AG04450 (cell line): ENCODE data around the gene GRB2. TPM values are rescaled to one million over a fixed set of nuclear protein-coding genes. Genes with fewer than 3 reads are reported as not detected.

ENCODE experiments used
- CTCF ChIA-PET: fragments of 300-600, 350-600 bp; formaldehyde crosslinking; extraction: SDS; loops from one replicate; lab custom pipeline; 2022; ENCODE audit warnings: antibody characterized with exemption, inconsistent platforms; lab: Charles Lee
- POLR2A ChIA-PET: fragments of 350-600 bp; formaldehyde crosslinking; extraction: SDS; loops from one replicate; lab custom pipeline; 2021; ENCODE audit warnings: antibody characterized with exemption, inconsistent platforms; lab: Yijun Ruan, JAX
- DNase-seq: peaks from one replicate; pipeline ENCODE4 v3.0.0-alpha.2; 2011; ENCODE audit warnings: low read depth, low spot score
- H3K27ac ChIP-seq: one replicate; pipeline ENCODE4 v1.5.1; 2012; ENCODE audit warnings: low read depth, low read length, control low read depth
- H3K27me3 ChIP-seq: one replicate; pipeline ENCODE4 v1.6.0; 2012; ENCODE audit warnings: low read length; ENCODE audit not compliant: control insufficient read depth, insufficient read depth
- H3K4me3 ChIP-seq: 2 replicates; pipeline ENCODE4 v1.5.1; 2011; ENCODE audit warnings: mild to moderate bottlenecking, low read depth, low read length, control low read depth
- H3K9me3 ChIP-seq: 2 replicates; pipeline ENCODE4 v1.5.1; 2012; ENCODE audit warnings: low read length; ENCODE audit not compliant: control insufficient read depth, insufficient read depth
- CTCF ChIP-seq: IDR thresholded peaks from 2 replicates; pipeline ENCODE4 v1.5.1; 2011; ENCODE audit warnings: low read depth, low read length, control low read depth, inconsistent platforms
- polyA plus RNA-seq: library from polyadenylated mRNA; depleted of rRNA; stranded (reverse); fragments of >200 nt; gene quantifications from 2 replicates; pipeline ENCODE4 v1.2.3, GENCODE V29; 2011

GRB2 gene
- polyA plus RNA-seq, 1 experiment: 63.8 TPM

GRCh38 chr17:75316253-75316652 is 89.2 kb downstream of the GRB2 start:
- H3K27me3 ChIP-seq: no peaks in the 10 kb centered on the region
- POLR2A ChIA-PET: interaction anchor here (0.6 to 0.9 kb wide), 3 partner anchors 16 to 47 kb away, joined by 3 to 4 read pairs (median 3); partner anchors contain the start of gene SLC25A19

DNA sequence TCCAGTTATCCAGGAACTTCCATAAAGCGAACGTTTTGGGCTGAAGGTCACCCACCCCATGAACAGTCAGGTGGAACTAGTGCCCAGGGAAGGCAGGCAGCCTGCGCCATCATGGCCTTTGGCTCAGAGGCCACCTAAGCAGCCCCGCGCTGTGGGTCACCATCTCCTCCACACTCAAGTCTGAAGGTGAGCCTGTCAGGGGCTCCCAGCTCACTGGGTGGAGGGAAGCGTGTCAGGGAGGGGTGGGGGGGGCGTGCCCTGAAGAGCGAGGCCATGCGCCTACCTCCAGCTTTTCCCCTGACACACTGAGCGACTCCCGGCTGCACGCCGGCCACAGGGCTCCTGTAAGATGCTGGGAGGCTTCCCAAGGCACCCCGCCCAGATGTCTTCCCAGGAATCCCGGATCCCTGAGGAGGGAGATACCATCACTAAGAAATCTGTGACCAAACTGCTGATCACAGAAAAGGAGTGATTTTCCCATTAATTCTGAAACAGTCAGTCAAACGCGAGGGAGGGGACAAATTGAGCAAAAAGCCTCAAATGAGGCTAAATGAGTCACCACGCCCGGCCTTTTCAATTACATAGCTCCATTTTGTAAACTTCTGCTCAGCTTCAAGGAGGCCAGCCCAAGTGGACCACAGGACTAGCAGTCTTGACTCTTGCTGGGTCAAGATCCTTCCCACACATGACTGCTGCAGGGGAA is 89.8 kb downstream of the GRB2 start:
- POLR2A ChIA-PET: interaction anchor here (0.7 to 0.9 kb wide), 2 partner anchors 16 to 27 kb away, joined by 3 to 4 read pairs; partner anchors contain the start of gene SLC25A19
- no peak for DNase-seq
- Histone ChIP-seq H3K27ac (no peak overlapping the region), H3K27me3 (no peaks in the 10 kb centered on the region), H3K9me3 (no peaks in the 10 kb centered on the region), H3K4me3 (no peak overlapping the region)
- TF ChIP-seq CTCF: no peak
- CTCF ChIA-PET: interaction anchor here (0.6 kb wide), 1 partner anchor 78 kb away, joined by 3 read pairs; no protein-coding TSS in a partner anchor

More at GRCh38 chr17:75316253-75316652, 89.2 kb downstream of the GRB2 start:
- no peak for DNase-seq
- Histone ChIP-seq H3K9me3 (no peaks in the 10 kb centered on the region), H3K4me3 (no peak overlapping the region), H3K27ac (no peak overlapping the region)
- CTCF ChIA-PET: no interaction called here
- TF ChIP-seq CTCF: no peak

DNA sequence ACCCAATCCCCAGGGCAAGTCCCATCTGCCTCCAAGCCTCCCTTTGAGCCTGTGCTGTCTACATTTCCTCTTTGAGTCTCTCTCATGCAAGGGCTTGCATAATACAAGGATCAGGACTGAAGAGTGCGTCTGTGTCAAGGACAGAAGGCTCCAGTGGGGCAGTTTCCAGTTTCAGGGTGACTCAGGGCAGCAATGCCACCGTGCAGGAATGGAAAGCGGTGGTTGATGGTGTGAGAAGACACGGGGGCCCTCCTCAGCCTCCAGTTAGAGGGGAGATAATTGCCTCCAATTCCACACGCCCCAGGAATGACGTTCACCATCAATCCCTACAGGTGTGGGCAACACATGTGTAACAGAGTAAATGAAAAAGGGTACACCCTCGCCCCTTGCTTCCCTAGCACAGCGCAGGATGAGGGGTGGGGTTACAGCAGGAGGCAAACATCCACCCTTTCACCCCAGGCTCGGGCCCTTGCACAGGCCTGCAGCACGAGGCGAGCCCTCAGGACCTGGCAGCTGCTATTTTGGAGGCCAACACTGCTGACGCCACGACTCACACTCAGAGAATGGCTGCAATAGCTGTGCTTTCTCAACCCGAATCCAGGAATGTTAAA is 91.4 kb downstream of the GRB2 start:
- CTCF ChIA-PET: interaction anchor here (0.6 to 1.7 kb wide), 3 partner anchors 8 to 427 kb away, joined by 3 to 10 read pairs (median 5); partner anchors contain the start of gene MIF4GD
- no peak for TF ChIP-seq CTCF
- POLR2A ChIA-PET: interaction anchor here (0.7 kb wide), 1 partner anchor 14 kb away, joined by 4 read pairs; no protein-coding TSS in a partner anchor
- Histone ChIP-seq H3K4me3 (no peak overlapping the region), H3K27me3 (no peaks in the 10 kb centered on the region), H3K27ac (no peak overlapping the region), H3K9me3 (no peaks in the 10 kb centered on the region)
- DNase-seq: no peak

GRCh38 chr17:75308732-75309629 is 96.5 kb downstream of the GRB2 start:
- no peak overlapping the region for H3K4me3 ChIP-seq
- no peaks in the 10 kb centered on the region for H3K27me3 ChIP-seq
- DNase-seq: no peak
- CTCF ChIA-PET: interaction anchor here (0.6 to 1.3 kb wide), 2 partner anchors 12 to 14 kb away, joined by 3 to 7 read pairs; no protein-coding TSS in a partner anchor
- TF ChIP-seq CTCF: no peak
- POLR2A ChIA-PET: no interaction called here
- H3K9me3 ChIP-seq: no peaks in the 10 kb centered on the region
- H3K27ac ChIP-seq: no peak overlapping the region
